Activated CD8-positive, alpha-beta memory T cell treated with anti-CD3 and anti-CD28 coated beads, Interleukin-2, amount 50 U/mL, for 4 hours (primary cell): ENCODE results near the gene TPGS1.

Experiments
- DNase-seq: peaks from one replicate; pipeline ENCODE4 v3.0.0-alpha.2; 2020

Gene TPGS1

DNA sequence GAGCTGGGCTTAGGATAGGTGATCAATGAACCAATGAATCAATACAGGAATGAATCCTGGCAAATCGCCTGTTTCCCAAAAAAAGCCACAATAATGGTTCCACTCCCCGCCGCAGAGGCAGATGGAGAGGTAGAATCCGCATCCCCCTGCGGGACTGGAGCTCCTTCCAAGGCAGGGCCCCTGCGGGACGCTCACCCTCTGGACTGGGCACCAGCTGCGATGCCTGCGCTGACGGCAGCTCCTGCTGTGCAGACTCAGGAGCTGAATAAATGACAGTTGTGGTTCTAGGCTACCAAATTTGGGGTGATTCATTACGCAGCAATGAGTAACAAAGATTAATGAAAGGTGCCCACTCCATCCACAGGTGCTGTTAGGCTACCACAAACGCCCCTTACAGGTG is 15.4 kb downstream of the TPGS1 start:
- DNase-seq, result no peak

- no peak for DNase-seq
Observed at GRCh38 chr19:524062-524674, 16.9 kb downstream of the TPGS1 start.

DNA sequence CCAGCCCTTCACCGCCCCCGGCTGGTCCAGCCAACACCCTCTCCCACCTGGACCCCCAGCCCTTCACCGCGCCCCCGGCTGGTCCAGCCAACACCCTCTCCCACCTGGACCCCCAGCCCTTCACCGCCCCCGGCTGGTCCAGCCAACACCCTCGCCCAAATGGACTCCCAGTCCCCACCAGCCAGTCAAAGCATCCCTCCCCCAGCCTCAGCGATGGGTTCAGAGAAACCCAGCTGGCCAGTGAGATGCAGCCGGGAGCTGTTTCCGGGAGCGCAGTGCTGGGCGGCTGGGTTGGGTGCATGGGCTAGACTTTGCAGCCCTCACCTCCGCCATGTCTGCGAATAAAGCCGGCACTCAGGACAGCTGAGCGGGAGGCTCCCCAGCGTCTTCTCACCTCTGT is 17.7 kb downstream of the TPGS1 start:
- no peak for DNase-seq

DNA sequence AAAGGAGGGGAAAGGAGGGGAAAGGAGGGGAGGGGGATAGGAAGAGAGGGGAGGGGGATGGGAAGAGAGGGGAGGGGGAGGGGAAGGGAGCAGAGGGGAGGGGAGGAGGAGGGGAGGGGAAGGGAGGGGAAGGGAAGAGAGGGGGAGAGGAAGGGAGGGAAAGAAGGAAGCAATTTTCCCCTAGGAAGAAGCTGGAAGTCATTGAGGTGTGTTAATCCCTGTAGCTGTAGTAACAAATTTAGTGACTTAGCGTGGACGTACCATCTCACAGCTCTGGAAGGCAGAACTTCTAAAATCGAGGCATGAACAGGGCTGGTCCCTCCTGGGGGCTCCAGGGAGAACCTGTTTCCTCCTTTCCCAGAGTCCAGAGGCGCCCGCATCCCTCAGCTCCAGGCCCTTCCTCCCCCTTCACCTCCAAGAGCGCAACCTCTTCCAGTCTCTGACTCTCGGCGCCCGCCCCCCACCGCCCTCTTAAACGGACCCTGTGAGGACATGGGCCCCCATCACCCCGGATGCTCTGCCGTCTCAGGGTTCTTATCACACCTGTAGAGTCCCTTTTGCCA is 18.6 kb downstream of the TPGS1 start:
- DNase-seq, result no peak

GRCh38 chr19:530134-531008 is 23.1 kb downstream of the TPGS1 start:
- DNase-seq, result no peak

DNA sequence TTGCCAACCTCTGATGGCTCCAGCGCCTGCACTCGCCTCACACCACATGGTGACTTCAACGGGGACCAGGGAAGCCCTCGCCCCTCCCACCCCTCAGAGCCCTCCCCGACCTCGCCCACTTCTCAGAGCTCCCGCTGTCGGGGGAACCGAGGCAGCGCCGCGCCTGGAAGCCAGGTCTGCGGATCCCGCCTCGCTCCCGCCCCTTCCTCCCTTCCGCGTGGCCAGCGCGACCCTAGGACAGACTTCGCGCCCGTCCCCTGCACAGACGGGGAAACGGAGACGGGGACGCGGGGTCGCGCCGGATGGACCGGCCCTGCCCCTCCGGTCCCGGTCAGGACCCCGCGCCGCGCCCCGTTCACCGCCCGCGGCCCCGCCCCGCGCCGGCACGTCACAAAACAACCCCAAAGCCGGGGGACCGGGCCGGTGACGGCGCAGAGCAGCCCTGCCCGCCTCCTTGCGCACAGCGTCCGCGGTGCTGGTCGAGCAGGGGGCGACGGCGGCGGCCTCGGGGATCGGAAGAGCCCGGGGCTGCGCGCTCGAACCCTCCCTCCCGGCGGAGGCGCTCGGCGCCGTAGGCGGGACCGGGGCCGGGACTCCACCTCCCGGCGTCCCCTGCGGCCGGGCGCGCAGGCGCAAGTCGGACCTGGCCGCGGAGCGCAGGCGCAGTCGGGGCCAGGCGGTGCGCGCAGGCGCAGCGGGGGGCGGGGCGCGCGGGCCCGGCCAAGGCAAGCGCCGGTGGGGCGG is 23.9 kb downstream of the TPGS1 start:
- DNase-seq, result peak; percentile 84

GRCh38 chr19:531753-532560 is 24.7 kb downstream of the TPGS1 start, which contains the start of gene CDC34:
Gene CDC34 (plus strand): TSS chr19:531760. CDS start chr19:531932, 172 bp downstream.
- no peak for DNase-seq

DNA sequence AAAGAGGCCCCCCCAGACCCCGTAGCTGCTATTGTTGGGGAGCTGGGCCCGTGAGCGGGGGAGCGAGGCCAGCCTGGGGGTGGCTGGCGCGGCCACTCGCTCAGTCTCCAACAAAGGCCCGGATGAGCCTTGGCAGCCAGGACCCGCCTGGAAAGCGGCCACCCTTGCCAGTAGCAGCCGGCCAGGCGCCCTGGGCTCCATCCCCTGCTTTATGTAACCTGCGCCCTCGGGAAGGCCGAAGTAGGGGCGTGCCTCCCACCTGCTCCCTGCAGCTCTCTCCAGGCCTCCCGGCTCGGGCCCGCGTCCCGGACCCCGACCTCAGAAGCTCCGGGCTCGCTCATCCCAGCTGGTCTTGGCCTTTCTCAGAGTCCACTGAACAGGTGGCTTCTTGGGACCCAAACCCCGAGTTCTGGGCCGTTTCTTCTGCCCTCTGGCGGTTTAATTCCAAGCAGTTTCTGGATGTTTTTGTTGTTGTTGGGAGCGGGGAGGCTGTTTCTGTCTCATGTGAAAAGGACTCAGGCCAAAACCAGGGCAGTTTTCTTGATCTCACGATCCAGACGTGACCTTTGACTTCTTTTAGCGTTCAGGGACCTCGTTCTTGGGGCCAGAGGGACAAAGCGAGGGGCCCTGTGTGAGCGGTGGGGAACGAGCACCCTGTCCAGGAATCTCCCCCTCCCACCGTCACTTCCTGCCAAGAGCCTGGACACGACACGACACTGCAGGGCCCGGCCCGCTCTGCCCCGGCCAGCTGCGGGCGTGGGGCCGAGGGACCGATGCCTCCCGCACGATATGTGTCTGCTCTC is 25.5 kb downstream of the TPGS1 start:
- DNase-seq, result no peak

DNA sequence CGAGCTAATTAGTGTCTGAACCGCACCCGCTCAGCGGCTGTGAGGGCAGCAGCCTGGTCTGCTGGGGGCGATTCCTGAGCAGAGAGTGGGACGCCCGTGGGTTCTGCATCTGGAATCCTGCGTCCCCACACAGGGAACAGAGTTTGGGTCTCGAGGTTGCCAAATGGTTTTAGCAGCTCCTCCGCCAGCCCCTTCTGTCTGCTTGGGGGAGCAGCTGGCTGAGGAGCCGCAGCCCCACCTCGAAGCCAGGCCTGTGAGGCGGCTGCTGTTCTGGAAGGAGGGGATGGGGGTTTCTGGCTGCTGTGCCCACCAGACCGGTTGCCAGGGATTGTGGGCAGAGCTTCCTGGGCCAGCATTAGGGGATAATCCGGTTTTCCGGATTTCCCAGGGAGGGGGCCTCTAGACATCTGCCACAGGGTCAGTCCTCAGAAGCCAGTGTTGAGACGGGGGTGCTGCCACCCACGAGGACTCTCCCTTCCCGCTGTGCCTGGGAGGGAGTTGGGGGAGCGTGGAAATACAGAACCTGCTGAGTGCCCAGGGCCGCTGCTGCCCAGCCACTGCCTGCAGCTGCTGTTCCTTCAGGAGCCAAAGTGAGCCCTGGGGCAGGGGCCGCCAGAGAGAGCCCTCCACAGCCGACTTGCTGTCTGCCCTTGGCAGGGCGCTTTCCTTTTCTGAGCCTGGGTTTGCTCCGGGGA is 26.2 kb downstream of the TPGS1 start:
- no peak for DNase-seq

DNA sequence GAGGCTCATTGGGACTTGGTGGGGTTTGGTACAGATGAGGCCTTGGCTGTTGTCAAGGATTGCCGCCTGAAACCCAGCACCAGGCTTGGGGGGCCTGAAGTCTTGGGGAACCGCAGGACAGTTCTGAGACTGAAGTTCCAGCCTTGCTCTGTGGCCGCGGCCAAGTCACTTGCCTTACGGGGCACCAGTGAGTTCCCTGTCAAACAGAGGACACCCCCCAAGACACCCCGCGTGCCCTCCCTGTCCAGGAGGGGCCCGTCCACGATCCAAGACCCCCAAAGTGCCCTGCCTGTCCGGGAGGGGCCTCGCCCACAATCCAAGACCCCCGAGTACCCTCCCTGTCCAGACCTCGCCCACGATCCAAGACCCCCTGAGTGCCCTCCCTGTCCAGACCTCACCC is 26.8 kb downstream of the TPGS1 start:
- DNase-seq, result no peak

DNA sequence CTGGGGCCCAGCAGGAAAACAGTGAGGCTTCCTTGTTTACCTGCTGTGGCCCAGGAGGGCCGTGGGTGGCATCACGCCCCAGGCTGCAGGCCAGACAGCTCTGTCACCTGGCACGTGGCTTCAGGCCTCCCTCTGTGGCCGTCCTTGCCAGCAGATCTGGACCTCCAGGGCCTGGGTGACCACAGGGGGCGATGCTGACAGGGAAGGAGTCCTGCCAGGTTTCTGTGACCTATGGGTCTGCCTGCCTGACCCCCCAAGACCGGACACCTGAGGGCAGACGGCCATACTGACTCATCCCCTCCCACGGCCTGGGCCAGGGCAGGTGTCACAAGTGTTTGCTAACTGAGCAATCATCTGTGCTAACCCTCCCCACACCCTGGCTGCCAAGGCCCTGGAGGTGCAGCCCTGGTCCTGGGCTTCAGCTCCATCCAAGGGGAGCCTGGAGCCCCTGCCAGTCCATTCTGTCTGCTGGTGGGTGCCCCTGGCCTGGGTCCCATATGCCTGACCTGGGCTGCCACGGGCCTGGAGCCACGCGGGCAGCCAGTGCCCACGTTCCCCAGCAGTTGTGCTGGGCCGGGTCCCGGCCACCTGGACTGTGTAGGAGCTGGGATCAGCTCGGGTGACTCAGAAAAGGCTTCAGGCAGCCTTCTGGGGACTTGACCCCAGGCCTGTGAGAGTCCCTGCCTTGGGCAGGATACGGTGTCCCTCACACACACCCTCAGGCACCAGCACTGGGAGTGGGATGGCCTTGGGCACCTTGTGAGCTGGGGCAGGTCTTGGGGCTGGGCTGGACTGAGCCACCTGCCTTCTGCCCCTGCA is 27.9 kb downstream of the TPGS1 start:
- DNase-seq, result no peak

GRCh38 chr19:536031-536880 is 29.0 kb downstream of the TPGS1 start:
- DNase-seq, result no peak

DNA sequence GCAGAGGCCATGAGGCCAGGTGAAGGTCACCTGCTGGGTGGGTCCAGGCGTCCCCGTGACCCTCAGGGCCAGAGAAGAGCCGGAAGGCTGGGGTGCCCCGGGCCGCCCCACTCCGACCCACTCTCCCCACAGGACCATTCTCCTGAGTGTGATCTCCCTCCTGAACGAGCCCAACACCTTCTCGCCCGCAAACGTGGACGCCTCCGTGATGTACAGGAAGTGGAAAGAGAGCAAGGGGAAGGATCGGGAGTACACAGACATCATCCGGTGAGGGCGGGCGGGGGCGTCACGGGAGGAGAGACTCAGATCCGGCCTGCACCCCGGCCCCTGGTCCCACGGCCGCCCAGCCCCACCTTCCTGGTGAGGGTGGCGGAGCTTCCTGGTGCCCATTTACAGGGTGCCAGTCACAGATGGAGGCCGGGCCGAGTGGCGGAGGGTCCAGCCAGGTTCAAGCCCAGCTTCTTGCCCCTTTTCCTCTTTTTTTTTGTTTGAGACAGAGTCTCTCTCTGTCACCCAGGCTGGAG is 29.6 kb downstream of the TPGS1 start:
- DNase-seq, result no peak

DNA sequence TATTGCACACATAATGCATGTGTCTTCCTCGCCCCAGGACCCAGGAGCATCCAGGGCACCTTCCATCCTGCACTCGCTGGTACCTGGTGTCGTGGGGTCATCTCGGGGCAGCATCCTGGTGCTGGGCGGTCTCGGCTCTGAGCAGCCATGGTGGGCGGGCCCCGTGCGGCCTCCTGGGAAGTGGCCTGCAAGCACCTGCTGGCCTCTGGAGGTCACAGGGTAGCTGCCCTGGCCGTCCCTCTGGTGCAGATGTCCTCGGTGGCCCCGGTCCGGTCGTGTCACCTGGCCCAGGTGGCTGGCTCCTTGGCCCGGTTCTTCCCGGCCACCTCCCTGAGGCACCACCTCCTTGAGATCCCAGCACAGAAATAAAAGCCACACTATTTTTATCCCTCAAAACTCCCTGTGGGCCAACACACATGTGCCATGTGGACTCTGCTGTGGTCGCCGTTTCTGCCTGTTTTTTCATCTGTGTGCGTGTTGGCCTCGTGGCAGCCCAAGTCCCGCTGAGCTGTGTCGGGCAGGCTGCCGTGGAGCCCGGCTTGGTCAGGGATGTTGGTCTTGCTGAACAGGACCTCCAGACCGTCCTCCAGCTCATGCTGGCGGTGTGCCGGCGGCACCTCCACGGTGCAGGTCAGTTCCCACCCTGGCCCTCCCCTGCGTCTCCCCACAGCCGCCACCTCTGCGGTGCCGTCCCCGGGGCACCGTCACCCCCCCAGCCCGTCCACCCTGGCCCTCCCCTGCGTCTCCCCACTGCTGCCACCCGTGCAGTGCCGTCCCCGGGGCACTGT is 31.5 kb downstream of the TPGS1 start:
- no peak for DNase-seq

- no peak for DNase-seq
Observed at GRCh38 chr19:539429-540030, 32.2 kb downstream of the TPGS1 start.

DNA sequence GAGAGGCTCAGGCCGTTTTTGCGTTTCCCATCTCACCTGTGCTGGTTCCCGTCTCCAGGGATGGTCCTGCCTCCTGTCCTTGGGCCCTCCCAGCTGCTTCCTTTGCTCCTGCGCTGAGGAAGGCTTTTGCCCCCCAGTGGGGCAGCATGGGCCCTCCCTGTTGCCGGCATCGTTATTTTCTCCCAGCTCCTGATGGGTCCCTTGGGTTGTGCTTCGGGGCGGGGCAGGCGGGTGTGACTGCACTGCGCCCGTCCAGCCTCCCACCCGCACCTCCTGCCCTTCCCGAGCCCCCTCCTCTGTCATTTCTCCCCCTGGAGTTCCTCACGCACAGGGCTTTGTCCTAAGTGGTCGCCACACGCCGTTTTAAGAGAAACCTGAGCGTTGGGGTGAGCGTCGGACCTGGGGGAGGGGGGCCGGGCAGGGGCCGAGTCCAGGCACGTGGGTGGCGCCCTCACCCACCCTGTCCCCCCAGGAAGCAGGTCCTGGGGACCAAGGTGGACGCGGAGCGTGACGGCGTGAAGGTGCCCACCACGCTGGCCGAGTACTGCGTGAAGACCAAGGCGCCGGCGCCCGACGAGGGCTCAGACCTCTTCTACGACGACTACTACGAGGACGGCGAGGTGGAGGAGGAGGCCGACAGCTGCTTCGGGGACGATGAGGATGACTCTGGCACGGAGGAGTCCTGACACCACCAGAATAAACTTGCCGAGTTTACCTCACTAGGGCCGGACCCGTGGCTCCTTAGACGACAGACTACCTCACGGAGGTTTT is 33.8 kb downstream of the TPGS1 start:
- DNase-seq, result no peak

GRCh38 chr19:541699-542098 is 34.4 kb downstream of the TPGS1 start:
- DNase-seq, result no peak
